ENCODE measurements around the gene LPP.

The LPP gene

DNA sequence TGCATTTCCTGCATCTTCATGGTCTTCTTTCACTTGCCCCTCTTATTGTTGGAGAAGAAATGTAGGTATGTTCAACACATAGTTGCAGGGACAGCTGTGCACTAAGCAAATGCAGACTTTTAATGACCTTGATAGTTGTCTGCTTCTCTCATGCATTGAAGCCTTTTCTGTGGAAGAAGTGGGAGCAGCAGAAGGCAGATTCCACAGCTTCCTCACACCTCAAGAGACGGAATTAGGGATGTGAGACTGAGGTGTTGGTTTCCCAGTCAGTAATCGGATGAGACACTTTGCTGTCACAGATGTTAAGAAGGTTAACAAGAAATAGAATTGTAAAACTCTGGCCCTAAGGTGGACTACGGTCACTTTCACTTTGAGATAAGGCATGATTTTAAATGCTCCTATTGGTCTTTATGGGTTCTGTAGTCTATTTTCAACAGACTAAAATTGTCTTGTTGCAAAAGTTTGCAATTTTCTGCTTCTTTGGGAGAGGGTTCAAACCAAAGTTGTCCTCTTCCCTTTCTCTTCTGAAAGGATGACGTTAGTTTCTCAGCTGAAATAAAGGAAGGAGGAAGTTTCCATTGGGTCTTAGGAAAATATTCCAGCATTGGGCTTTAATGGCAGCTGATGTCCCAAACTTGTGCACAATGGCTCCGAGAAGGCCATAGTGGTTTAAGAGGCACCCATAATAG is 117.4 kb downstream of the LPP start:
- in situ Hi-C loops (cut with MboI; ENCODE audit: low sequenced_read_pairs): no loop called here

DNA sequence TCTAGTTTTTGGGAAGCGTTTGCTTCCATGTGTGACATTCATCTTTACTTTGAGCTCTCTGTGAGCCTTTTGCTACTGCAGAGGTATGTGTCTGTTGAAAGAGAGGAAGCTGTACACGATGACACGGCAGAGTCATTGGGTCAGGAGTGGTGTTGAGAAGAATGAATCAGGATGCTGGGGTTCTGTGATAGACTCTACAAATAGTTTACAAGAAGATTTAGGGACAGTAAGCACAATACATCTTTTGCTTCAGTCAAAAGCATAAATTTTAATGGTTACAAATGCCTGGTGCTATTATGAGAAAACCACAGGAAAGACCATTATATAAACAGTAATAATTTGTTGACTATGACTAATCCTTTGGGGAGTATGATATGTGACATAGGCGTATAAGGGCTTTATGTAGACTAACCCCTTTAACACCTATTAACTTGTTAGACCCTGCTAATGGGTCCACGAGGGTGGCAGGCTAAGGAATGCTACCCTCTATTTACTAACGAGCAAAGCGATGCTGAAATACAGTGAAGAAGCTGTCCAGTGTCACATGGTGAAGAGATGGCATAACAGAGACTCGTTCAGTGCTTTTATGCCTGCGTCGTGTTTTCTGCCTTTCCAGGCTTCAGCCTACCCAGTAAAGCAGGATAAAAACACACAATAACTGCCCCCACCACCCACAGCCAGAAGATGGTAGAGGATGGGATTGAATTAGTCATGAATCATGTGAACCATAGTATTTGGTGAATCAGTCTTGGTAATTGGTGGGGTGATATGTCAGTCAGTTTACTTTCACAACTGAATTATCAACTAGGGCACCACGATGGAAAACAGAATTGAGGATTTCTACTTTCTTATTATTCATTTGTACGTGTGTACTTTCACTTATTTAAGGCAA is 118.8 kb downstream of the LPP start:
- in situ Hi-C loops (cut with MboI; ENCODE audit: low sequenced_read_pairs): no loop called here

DNA sequence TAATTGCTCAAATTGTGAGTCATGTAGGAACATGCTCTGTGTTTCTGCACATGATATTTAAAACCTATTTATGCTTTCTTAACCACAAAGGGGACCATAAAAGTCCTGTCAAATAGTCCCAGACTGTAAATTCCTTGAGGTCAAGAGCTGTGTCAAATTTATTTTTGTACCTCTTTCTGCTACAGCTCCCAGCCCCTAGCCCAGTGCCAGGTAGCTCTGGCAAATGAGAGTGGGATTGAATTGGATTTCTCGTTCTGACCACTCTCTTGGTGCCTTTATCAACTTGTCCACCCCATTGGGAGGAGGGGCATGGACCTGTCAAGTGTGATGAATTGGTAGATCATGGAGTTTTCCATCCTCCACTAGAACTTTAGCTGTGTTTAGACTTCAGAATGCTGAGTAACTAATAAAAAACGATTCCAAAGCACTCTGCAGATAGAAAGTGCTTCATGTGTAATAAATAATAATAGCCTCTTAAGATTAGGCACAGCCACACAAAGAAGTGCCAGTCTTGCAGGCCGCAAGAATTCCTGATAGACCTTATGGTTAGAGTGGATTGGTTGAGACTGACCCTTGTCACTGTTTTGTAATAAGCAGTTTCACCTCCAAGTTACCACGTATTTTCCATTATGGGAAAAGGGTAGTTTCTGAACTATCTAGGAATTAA is 120.4 kb downstream of the LPP start:
- in situ Hi-C loops (cut with MboI; ENCODE audit: low sequenced_read_pairs): no loop called here

DNA sequence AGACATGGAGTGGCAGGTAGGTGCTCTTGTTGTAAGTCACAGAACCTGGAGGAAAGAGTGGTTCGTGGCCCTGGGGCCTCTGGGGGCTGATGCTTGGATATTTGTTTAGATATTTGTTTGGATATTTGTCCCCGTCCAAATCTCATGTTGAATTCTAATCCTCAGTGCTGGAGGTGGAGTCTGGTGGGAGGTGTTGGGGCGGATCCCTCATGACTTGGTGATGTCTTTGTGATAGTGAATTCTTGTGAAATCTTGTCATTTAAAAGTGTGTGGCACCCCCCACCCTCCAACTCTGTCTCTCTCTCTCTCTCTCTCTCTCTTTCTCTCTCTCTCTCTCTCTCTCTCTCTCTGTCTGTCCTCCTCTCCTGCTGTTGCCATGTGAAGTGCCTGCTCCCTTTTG is 122.4 kb downstream of the LPP start:
- in situ Hi-C loops (cut with MboI; ENCODE audit: low sequenced_read_pairs): no loop called here

DNA sequence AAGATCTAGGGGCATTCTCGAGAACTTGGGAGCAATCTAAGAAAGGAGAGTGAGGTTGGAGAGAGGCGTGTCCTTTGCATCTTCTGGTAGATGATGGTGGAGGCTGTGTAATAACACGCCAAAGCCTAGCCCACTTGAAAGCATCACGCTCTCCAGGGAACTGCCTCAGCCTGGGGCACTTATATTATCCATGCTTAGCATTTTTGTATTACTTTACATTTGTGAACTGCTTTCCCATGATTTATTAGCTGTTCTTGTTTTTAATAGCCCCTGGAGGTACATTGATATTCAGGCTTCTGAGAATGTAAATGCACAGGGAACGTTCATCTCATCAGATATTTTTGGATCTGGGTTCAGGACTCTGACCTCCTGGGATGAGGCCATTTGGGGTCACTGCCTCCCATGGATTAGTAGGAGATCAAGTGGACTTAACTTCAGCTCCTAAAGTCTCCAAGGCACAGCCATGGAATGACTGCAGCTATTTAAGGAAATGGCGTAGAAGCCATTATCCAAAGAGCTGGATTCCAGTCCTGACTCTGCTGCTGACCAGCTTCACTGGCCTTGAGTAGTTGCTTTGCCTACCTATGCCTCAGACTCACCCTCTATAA is 124.9 kb downstream of the LPP start:
- in situ Hi-C loops (cut with MboI; ENCODE audit: low sequenced_read_pairs): no loop called here

DNA sequence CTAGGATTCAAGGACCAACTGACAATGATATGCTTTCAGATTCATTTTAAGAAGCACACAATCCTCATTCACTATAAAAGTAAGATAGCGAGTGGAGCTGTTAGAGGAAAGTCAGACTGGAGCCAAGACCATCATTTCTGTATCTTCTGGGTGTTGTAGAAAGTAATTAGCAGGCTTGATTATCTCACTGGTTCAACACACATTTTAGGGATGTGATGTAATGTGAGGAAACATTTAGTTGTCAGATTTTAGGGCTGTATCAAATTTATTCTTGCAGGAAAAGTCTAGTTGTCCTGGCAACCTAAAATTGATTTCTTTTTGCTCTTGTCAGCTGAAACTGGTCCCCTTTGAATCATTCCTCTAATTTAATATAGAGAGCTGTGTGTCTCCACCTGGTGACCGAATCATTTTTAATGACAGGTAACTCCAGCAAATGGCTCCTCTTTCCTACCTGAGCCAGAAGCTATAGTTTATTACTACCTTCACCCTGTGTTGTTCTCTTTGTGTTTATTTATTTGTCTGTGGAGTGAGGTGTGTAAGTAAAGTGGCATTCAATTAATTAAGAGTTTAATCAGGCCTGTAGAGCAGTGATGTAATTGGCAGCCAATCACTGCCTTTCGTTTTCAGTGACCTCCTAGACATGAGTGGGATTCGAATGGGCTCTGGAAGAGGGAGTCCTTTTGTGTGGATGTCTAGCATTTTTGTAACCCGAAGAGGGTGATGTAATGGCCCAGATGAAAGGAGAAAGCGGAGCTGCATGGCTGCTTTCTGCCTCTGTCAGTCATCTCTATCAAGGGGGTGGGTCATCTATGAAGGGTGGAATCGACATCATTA is 125.8 kb downstream of the LPP start:
- in situ Hi-C loops (cut with MboI; ENCODE audit: low sequenced_read_pairs): no loop called here

DNA sequence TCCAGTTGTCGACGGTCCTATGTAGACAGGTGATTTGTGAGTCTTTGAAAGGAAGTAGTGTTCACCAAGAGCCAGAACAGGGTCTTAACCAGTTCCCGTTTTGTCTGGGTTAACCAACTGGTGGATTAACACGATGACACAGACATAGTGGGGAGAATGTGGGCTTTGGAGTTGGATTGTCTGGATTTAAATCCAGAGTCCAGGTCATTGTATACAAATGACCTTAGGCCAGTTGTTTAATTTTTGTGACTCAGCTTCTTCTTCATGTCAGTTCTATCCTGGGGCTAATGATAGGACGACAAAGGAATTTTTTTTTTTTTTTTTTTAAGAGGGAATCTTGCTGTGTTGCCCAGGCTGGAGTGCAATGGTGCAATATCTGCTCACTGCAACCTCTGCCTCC is 126.7 kb downstream of the LPP start:
- in situ Hi-C loops (cut with MboI; ENCODE audit: low sequenced_read_pairs): no loop called here

DNA sequence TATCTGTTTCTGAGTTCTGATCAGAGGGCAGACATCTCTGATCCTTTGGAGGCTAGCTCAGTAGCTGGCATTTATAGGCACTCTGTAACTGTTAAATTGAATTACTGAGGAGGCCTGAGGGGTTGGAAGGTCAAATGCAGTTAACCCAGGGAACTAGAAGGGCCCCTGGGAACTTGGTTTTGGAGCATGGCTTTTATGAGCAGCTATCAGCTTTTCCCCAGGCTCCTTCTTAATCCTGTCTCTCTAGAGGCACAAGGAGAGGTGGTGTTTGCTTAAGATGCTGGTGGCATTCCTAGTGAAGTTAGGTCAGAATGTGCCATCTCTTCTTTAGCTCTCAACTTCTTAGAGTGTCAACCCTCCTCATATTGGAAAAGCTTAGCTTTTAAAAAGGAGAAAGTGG is 128.9 kb downstream of the LPP start:
- in situ Hi-C loops (cut with MboI; ENCODE audit: low sequenced_read_pairs): no loop called here

DNA sequence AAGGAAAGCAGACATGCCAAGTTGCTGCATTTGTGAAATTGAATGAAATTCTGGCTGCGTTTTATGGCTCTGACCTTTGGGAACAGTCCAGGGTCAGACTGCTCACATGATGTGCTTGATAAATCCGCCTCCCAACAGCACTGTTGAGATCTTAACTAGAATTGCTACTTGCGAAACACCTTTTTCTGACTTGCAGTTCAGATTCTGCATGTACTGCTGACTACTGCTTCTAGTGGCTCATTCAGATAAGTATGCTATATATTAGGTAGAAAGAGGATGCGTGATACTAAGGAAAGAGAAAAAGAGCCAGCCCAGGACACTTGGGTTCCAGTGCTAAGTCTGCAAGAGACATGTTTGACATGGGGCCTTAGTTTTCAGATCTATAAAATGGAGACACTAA is 129.4 kb downstream of the LPP start:
- in situ Hi-C loops (cut with MboI; ENCODE audit: low sequenced_read_pairs): no loop called here

DNA sequence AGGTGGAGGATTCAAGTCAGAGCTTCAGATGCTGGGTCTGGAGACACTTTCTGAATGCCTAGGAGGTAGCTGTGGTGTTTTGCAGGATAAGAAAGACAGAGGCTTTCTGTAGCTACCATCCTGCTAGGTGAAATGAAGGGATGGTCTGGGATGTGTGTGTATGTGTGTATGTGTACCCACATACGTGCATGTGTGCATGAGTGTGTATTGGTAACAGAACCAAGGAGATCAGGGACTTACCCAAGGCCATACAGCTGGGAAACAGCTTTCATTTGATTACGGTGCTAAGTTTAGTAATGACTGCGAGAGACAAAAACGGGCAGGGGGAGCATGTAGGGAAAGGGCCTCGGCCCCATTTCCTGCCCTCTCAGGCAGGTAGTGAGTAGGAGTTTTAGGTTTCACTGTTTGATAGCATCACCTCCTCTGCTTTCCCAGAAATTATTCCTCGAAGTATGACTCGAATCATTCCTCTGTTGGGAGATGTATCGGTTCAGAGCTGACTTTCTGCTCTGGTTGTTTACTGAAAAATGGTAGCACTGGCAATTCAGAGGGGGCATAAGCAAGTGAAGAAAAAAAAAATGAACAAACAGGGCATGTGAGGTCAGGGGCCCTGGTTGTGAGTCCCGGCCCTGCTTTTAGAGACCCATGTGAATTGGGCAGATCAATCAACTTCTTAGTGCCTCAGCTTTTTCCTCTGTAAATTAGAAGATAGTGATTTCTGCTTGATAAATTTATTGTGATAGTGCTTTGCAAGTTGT is 130.7 kb downstream of the LPP start:
- in situ Hi-C loops (cut with MboI; ENCODE audit: low sequenced_read_pairs): no loop called here

DNA sequence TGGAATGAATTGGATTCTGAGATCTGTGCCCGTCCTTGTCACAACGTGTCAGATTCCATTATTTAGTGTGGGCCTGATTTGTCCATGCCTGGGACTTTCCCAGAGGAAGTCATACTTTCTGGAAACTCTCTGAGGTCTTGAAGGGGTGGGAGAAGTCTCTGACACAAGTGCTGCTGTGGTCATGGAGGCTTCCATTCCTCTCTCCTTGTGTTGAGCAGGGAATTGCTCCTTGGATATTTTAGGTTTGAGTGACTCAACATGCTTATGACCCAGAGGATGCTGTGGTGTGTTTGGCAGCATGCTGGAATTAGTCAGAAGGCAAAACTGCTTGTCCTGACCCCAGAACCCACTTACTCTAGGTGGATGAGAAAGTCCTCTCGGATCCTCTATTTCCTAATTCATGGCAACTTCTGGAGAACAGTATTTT is 132.1 kb downstream of the LPP start:
- in situ Hi-C loops (cut with MboI; ENCODE audit: low sequenced_read_pairs): no loop called here

DNA sequence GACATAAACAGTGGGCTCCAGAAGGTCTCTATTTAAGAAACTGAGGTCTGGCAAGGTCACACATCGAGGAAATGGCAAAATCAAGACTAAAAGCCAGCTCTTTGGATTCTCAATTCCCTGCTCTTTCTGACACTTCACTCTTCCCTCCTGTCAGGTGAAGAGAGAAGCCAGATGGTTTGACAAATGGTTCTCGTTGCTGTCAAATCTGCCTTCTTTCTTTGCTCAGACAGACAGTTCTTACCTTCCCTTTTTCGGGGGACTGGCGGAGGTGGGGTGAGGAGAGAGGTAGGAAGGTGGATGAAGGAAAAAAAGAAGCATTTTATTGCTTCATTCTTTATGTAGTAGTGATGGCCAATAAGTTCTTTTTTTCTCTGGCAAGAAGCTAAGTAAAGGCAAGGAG is 133.4 kb downstream of the LPP start:
- in situ Hi-C loops (cut with MboI; ENCODE audit: low sequenced_read_pairs): no loop called here

DNA sequence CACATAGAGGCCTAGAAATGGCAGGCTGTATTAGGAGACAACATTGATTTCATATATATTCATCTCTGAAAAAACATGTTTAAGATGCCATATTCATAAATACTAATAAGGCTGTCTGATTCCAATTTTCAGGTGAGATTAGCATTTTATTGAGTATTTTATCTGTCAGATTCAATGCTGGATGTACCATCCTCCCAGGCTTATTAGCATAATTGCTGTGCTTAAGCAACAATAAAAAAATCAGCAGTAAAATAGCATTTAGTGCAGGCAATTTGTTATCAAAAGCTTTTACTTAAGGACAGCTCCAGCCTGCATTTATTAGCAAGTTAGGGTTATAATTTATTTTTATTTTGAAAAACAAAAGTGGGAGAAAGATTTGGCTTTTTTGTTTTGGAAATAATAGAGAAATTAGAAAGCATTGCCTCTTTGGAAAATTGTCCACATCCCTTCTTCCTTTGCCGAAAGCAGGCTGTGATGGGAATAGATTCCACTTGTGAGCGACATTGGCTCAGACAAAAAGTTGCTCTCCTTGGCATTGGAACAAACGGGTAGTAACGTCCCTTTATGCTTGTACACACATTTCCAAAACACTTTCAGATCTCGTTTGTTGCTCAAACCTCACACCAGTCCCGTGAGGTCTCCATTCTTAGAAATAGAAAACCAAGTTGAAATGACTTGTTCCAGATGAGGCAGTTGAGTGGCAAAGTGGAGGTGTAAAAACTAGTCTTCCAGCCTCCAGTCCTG is 134.0 kb downstream of the LPP start:
- in situ Hi-C loops (cut with MboI; ENCODE audit: low sequenced_read_pairs): no loop called here

DNA sequence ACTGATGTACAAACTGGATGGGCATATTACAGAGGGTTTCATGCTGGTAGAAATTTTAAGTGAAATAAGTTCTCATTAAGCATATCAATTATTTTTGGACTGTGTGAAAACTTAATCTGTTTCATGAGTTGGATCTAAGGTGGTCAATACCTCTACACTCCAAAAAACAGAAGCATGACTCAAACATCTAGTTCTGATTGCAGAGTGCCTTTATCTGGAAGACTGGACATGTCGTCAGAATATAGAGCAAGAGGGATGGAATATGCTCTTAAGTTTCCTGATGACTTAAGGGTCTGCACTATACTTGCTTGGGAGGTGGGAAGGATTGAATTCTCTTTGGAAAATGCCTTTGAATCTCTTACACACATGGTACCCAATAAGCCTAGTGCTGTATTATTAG is 138.3 kb downstream of the LPP start:
- in situ Hi-C loops (cut with MboI; ENCODE audit: low sequenced_read_pairs): no loop called here

DNA sequence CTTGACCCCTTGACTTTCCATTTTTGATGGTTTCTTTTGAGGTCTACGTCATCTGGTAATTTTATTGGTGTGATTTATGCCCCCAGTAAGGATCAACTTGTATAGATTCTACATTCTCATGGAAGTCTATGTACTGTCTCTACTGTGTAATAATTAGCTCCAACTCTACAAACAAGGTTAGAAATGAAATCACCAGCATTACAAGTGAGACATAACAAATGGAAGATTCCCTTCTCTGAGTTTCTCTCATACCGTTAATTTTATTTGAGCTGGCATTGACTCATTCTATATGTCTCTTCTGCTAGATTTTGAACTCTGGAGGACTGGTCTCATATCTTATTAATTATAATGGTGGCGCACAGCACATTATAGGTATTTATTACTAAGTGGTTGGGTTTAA is 138.9 kb downstream of the LPP start:
- in situ Hi-C loops (cut with MboI; ENCODE audit: low sequenced_read_pairs): no loop called here

DNA sequence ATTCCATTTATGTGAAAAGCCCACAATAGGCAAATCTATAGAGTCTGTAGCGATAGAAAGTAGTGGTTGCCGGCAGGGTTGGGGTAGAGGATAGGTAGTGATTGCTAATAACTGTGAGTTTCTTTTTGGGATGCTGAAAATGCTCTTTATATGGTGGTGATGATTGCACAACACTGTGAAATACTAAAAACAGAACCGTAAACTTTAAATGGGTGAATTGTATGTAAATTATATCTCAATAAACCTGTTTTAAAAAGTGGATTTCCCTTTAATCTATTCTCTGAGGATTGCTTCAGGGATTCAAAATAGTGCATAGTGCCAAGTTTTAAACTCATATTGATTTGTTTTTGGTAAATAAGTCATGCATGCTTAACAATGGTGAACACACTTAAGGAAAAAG is 140.2 kb downstream of the LPP start:
- in situ Hi-C loops (cut with MboI; ENCODE audit: low sequenced_read_pairs): no loop called here

DNA sequence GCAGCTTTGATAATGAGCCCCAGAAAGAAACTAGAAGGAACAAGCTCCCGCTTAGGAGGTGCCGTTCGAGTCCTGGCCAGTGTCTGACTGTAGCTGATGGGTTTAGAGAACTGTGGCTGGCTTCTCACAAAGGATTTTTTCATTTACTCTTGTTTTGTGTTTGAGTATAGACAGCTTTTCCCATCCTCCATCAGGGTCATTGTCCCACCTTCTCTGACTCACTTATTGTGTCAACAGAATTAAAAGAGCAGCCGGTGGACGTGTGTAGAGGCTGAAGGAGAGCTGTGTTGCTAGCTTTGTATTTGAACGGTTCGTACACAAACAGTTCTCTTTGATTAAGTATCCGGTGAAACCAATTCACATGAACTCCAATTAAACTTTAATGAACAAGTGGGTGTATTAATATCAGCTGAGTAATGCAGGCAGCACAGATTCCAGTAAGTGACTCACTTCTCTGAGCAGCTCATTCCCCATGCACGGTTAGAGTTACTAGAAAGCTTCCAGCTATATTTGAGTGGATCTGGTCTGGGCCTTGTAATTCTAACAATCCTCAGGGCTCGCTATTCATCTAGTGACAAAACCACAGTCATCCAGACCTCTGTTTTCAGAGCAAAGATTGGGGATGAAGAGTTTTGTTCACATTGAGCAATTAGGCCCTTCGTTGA is 141.0 kb downstream of the LPP start:
- in situ Hi-C loops (cut with MboI; ENCODE audit: low sequenced_read_pairs): no loop called here

DNA sequence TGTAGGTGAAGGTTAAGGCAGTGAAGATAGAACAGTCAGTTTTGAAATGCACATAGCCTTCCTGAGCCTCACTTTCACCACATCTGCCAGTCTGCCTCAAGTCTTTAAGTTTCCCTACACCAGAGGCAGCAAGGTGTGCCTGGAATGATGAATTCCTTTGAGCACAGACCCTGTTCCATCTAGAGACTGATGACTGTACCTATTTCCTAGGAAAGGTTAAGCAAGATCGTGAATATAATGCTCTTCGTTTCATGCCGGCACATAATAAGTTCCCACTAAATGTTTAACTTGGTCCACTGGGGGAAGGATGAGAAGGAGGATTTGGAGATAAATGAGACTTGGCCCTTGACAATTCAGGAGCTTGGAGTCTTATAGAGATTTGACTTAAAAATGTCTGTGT is 141.9 kb downstream of the LPP start:
- in situ Hi-C loops (cut with MboI; ENCODE audit: low sequenced_read_pairs): no loop called here

All from HL-60/S4 (cell line).